ENCODE data around the gene OPRPN. TPM values are rescaled to one million over a fixed set of nuclear protein-coding genes. Genes with fewer than 3 reads are reported as not detected.

OPRPN gene
- total and polyA plus RNA-seq, 4 donors: 0.42 TPM; not detected in 3

- WGBS: 83% methylated on average over 1 of the region's 1 CpG
- no peaks in the 10 kb centered on the region for H3K27me3 ChIP-seq (ENCODE audit: control insufficient read depth in 4 of 4, insufficient read depth in 4 of 4, low read length in 3 of 4)
These were observed 1.6 kb downstream of the OPRPN start for GRCh38 chr4:70399319-70399718.

DNA sequence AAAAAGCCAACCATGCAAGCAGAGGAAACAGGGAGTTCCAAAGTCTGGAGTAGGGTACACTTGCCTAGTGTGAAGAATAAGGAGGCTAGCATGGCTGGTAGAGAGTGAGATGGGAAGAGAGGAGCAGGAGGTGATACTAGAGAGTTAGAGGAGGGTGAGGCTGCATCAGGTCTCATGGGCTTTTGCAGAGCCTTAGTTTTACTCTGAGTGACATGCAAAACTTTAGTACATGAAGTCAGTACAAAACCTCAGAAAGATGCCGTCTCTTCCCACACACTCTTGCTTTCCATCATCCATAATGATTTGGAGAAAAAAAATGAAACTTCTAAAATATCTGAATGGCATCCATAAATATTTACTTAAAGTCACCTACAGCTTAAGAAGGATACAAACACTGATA, 5.0 kb downstream of the OPRPN start:
- Histone ChIP-seq H3K36me3 (ENCODE audit: control insufficient read depth in 4 of 4, insufficient read depth in 3 of 4, low read depth in 1 of 4, low read length in 3 of 4) (no peaks in the 10 kb centered on the region), H3K9me3 (ENCODE audit: control insufficient read depth in 4 of 4, low read length in 3 of 4) (peaks cover 0 to 2% (median 0%) of the 10 kb centered on the region in 4 donors), H3K4me1 (ENCODE audit: control insufficient read depth in 4 of 4, insufficient read depth in 4 of 4, low read length in 3 of 4) (peaks cover 0 to 4% (median 1%) of the 10 kb centered on the region in 4 donors), H3K4me3 (ENCODE audit: low read depth in 1 of 3, low read length in 3 of 3) (no peak overlapping the region), H3K9ac (ENCODE audit: low read depth in 1 of 2, low read length in 2 of 2) (no peak overlapping the region), H3K27me3 (ENCODE audit: control insufficient read depth in 4 of 4, insufficient read depth in 4 of 4, low read length in 3 of 4) (no peaks in the 10 kb centered on the region), H3K27ac (ENCODE audit: low read depth in 1 of 2, low read length in 2 of 2) (no peak overlapping the region)
- TF ChIP-seq HNF4A (conservative IDR thresholded peaks at IDR 0.05) (no peak), YY1 (IDR thresholded peaks at IDR 0.05) (no peak), RAD21 (IDR thresholded peaks at IDR 0.05) (no peak), SP1 (IDR thresholded peaks at IDR 0.05) (no peak), HNF4G (IDR thresholded peaks at IDR 0.05) (no peak), JUND (IDR thresholded peaks at IDR 0.05) (no peak), TAF1 (conservative IDR thresholded peaks at IDR 0.05) (no peak), MAX (IDR thresholded peaks at IDR 0.05) (no peak), EGR1 (IDR thresholded peaks at IDR 0.05; ENCODE audit: low read depth in 2 of 2) (no peak)
- TF ChIP-seq, protein P1, sequence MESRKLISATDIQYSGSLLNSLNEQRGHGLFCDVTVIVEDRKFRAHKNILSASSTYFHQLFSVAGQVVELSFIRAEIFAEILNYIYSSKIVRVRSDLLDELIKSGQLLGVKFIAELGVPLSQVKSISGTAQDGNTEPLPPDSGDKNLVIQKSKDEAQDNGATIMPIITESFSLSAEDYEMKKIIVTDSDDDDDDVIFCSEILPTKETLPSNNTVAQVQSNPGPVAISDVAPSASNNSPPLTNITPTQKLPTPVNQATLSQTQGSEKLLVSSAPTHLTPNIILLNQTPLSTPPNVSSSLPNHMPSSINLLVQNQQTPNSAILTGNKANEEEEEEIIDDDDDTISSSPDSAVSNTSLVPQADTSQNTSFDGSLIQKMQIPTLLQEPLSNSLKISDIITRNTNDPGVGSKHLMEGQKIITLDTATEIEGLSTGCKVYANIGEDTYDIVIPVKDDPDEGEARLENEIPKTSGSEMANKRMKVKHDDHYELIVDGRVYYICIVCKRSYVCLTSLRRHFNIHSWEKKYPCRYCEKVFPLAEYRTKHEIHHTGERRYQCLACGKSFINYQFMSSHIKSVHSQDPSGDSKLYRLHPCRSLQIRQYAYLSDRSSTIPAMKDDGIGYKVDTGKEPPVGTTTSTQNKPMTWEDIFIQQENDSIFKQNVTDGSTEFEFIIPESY (IDR thresholded peaks at IDR 0.05): no peak
- WGBS: 94% methylated on average over 1 of the region's 1 CpG
- no peak for DNase-seq (ENCODE audit: low spot score)

More at GRCh38 chr4:70399319-70399718, 1.6 kb downstream of the OPRPN start:
- H3K4me1 ChIP-seq (ENCODE audit: control insufficient read depth in 4 of 4, insufficient read depth in 4 of 4, low read length in 3 of 4): peaks cover 0 to 4% (median 2%) of the 10 kb centered on the region in 4 donors
- peaks cover 0 to 2% (median 0%) of the 10 kb centered on the region in 4 donors for H3K9me3 ChIP-seq (ENCODE audit: control insufficient read depth in 4 of 4, low read length in 3 of 4)
- H3K27ac ChIP-seq (ENCODE audit: low read depth in 1 of 2, low read length in 2 of 2): no peak overlapping the region
- H3K9ac ChIP-seq (ENCODE audit: low read depth in 1 of 2, low read length in 2 of 2): no peak overlapping the region
- no peaks in the 10 kb centered on the region for H3K36me3 ChIP-seq (ENCODE audit: control insufficient read depth in 4 of 4, insufficient read depth in 3 of 4, low read depth in 1 of 4, low read length in 3 of 4)
- TF ChIP-seq YY1 (IDR thresholded peaks at IDR 0.05): no peak
- TF ChIP-seq, protein P1 (IDR thresholded peaks at IDR 0.05): no peak
- no peak for TF ChIP-seq RXRA (IDR thresholded peaks at IDR 0.05)
- TF ChIP-seq SP1 (IDR thresholded peaks at IDR 0.05): no peak
- TF ChIP-seq CTCF (IDR thresholded peaks at IDR 0.05; ENCODE audit: low read depth, low read length, missing input control): no peak
- no peak for TF ChIP-seq JUND (IDR thresholded peaks at IDR 0.05)
- no peak for TF ChIP-seq FOXA1 (IDR thresholded peaks at IDR 0.05)
- TF ChIP-seq HNF4G (IDR thresholded peaks at IDR 0.05): no peak
- TF ChIP-seq NR2F2 (IDR thresholded peaks at IDR 0.05): no peak
- TF ChIP-seq TAF1 (conservative IDR thresholded peaks at IDR 0.05): no peak
- TF ChIP-seq FOXA2 (IDR thresholded peaks at IDR 0.05): no peak
- TF ChIP-seq, protein P2, sequence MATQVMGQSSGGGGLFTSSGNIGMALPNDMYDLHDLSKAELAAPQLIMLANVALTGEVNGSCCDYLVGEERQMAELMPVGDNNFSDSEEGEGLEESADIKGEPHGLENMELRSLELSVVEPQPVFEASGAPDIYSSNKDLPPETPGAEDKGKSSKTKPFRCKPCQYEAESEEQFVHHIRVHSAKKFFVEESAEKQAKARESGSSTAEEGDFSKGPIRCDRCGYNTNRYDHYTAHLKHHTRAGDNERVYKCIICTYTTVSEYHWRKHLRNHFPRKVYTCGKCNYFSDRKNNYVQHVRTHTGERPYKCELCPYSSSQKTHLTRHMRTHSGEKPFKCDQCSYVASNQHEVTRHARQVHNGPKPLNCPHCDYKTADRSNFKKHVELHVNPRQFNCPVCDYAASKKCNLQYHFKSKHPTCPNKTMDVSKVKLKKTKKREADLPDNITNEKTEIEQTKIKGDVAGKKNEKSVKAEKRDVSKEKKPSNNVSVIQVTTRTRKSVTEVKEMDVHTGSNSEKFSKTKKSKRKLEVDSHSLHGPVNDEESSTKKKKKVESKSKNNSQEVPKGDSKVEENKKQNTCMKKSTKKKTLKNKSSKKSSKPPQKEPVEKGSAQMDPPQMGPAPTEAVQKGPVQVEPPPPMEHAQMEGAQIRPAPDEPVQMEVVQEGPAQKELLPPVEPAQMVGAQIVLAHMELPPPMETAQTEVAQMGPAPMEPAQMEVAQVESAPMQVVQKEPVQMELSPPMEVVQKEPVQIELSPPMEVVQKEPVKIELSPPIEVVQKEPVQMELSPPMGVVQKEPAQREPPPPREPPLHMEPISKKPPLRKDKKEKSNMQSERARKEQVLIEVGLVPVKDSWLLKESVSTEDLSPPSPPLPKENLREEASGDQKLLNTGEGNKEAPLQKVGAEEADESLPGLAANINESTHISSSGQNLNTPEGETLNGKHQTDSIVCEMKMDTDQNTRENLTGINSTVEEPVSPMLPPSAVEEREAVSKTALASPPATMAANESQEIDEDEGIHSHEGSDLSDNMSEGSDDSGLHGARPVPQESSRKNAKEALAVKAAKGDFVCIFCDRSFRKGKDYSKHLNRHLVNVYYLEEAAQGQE (IDR thresholded peaks at IDR 0.05): no peak
- DNase-seq (ENCODE audit: low spot score): no peak
- no peak overlapping the region for H3K4me3 ChIP-seq (ENCODE audit: low read depth in 1 of 3, low read length in 3 of 3)
